Measurements from ENCODE around the gene TCF21. TPM values are rescaled to one million over a fixed set of nuclear protein-coding genes. Genes with fewer than 3 reads are reported as not detected.

TCF21 gene
- total and polyA plus RNA-seq, 2 of the 4 experiments (the other 2 are of a cell fraction), result 6.6 to 10.0 TPM

DNA sequence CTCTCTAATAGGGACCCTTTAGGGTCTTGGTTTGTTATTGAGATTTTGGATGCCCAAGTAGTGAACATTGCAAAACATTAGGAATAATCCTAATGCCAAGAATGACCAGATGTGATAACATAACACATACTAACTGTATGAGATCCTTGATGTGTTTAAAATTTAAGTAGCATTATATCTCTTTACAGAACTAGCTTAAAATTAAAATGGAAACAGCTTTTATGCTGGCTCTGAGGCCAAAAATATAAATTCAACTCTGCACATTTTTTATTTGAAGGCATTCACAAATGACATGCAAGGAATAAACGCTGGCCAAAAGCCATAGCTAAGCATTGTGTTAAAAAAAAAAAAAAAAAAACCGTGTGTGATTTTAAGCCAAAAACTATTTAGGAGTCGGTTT, 47.7 kb upstream of the TCF21 start:
- POLR2A ChIA-PET (ENCODE audit: unreplicated experiment), result no interaction called here

More for the DNA sequence above, 47.7 kb upstream of the TCF21 start:
- no peak overlapping the region for H3K4ac ChIP-seq (ENCODE audit: low read depth, low read length)
- H3K9me1 ChIP-seq (ENCODE audit: insufficient read depth, low read length), result no peaks in the 10 kb centered on the region
- no peak overlapping the region for H4K91ac ChIP-seq (ENCODE audit: insufficient read depth, low read depth, low read length)
- no peak overlapping the region for H2BK5ac ChIP-seq (ENCODE audit: low read depth, low read length, poor library complexity, severe bottlenecking)
- H3K14ac ChIP-seq (replicated peaks; ENCODE audit: low read depth, low read length), result no peak overlapping the region
- no peak overlapping the region for H3K56ac ChIP-seq (ENCODE audit: extremely low read depth, insufficient read depth, low read length)
- no peaks in the 10 kb centered on the region for H3K9me3 ChIP-seq (ENCODE audit: control insufficient read depth, insufficient read depth, low read length)
- H4K5ac ChIP-seq (ENCODE audit: low read depth, low read length), result no peak overlapping the region
- no peak overlapping the region for H2BK120ac ChIP-seq (ENCODE audit: low read depth, low read length)
- H3K18ac ChIP-seq (ENCODE audit: low read depth, low read length), result no peak overlapping the region
- in situ Hi-C loops (cut with MboI; ENCODE audit: low sequenced_read_pairs), result no loop called here
- H2BK15ac ChIP-seq (ENCODE audit: low read depth, low read length), result no peak overlapping the region
- intact Hi-C loops (cut with micrococcal nuclease), result no loop called here
- no peak overlapping the region for H3K4me3 ChIP-seq (ENCODE audit: insufficient read depth, low read depth, low read length)
- no peak overlapping the region for H2BK20ac ChIP-seq (ENCODE audit: low read depth, low read length)
- H4K20me1 ChIP-seq (ENCODE audit: insufficient read depth, low read length), result no peaks in the 10 kb centered on the region
- no CpG with 5 or more reads among the region's 3 CpGs for WGBS, 2 experiments (ENCODE audit: extremely low coverage in 2 of 2, insufficient read length in 1 of 2)
- no peak overlapping the region for H2AK5ac ChIP-seq (ENCODE audit: low read depth, low read length)
- CTCF ChIA-PET, result no interaction called here
- H3K36me3 ChIP-seq (ENCODE audit: control insufficient read depth, insufficient read depth, low read length), result no peaks in the 10 kb centered on the region
- no peaks in the 10 kb centered on the region for H3K4me1 ChIP-seq (ENCODE audit: control insufficient read depth, insufficient read depth, low read length)
- H3K4me2 ChIP-seq (ENCODE audit: low read depth, low read length), result no peak overlapping the region
- DNase-seq (no peak), ATAC-seq (ENCODE audit: low read depth) (no peak)
- dilution Hi-C loops (cut with HindIII; ENCODE audit: low sequenced_read_pairs, unreplicated experiment), result no loop called here
- no peak overlapping the region for H2AK9ac ChIP-seq (replicated peaks; ENCODE audit: low read depth, low read length, poor library complexity)
- no peak overlapping the region for H3K27ac ChIP-seq (ENCODE audit: insufficient read depth, low read length)
- BruUV-seq (replicated peaks), result no TSS peak
- TF ChIP-seq MAZ (IDR thresholded peaks at IDR 0.05; ENCODE audit: borderline replicate concordance, low read depth, low read length) (no peak), BHLHE40 (IDR thresholded peaks at IDR 0.05; ENCODE audit: low read depth, low read length) (no peak), RFX5 (IDR thresholded peaks at IDR 0.05; ENCODE audit: low read depth, low read length) (no peak), RCOR1 (IDR thresholded peaks at IDR 0.05; ENCODE audit: insufficient replicate concordance, low read length) (no peak), POLR2A (IDR thresholded peaks at IDR 0.05; ENCODE audit: low read depth, low read length) (no peak), MAFK (IDR thresholded peaks at IDR 0.05; ENCODE audit: low read depth, low read length) (no peak), MXI1 (IDR thresholded peaks at IDR 0.05; ENCODE audit: borderline replicate concordance, low read depth, low read length) (no peak), NFE2L2 (IDR thresholded peaks at IDR 0.05; ENCODE audit: low read depth, low read length) (no peak), RAD21 (IDR thresholded peaks at IDR 0.05; ENCODE audit: low read length) (no peak), CHD1 (IDR thresholded peaks at IDR 0.05; ENCODE audit: low read depth, low read length) (no peak), CEBPB (IDR thresholded peaks at IDR 0.05; ENCODE audit: low read depth, low read length) (no peak)
- TF ChIP-seq, protein P1, sequence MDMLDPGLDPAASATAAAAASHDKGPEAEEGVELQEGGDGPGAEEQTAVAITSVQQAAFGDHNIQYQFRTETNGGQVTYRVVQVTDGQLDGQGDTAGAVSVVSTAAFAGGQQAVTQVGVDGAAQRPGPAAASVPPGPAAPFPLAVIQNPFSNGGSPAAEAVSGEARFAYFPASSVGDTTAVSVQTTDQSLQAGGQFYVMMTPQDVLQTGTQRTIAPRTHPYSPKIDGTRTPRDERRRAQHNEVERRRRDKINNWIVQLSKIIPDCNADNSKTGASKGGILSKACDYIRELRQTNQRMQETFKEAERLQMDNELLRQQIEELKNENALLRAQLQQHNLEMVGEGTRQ (IDR thresholded peaks at IDR 0.05; ENCODE audit: low read depth, low read length), result no peak
- TF ChIP-seq, protein P2, sequence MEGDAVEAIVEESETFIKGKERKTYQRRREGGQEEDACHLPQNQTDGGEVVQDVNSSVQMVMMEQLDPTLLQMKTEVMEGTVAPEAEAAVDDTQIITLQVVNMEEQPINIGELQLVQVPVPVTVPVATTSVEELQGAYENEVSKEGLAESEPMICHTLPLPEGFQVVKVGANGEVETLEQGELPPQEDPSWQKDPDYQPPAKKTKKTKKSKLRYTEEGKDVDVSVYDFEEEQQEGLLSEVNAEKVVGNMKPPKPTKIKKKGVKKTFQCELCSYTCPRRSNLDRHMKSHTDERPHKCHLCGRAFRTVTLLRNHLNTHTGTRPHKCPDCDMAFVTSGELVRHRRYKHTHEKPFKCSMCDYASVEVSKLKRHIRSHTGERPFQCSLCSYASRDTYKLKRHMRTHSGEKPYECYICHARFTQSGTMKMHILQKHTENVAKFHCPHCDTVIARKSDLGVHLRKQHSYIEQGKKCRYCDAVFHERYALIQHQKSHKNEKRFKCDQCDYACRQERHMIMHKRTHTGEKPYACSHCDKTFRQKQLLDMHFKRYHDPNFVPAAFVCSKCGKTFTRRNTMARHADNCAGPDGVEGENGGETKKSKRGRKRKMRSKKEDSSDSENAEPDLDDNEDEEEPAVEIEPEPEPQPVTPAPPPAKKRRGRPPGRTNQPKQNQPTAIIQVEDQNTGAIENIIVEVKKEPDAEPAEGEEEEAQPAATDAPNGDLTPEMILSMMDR (conservative IDR thresholded peaks at IDR 0.05; ENCODE audit: low read depth, low read length), result no peak
- H3K79me1 ChIP-seq (ENCODE audit: low read depth in 1 of 2, low read length in 2 of 2), result no peaks in the 10 kb centered on the region
- no peak overlapping the region for H4K8ac ChIP-seq (ENCODE audit: low read depth in 2 of 2, low read length in 2 of 2)
- no peaks in the 10 kb centered on the region for H3K27me3 ChIP-seq (ENCODE audit: control insufficient read depth, insufficient read depth, low read length)
- no peak overlapping the region for H3K9ac ChIP-seq (ENCODE audit: low read depth, low read length)
- H2AFZ ChIP-seq (replicated peaks; ENCODE audit: low read length, poor library complexity), result no peak overlapping the region
- no peak overlapping the region for H3K23ac ChIP-seq (ENCODE audit: low read depth, low read length)

Data from IMR-90 (cell line).